Renal cortex interstitium (tissue), 11 donors: Measurements from ENCODE around the gene SNAPC2. TPM values are rescaled to one million over a fixed set of nuclear protein-coding genes. Genes with fewer than 3 reads are reported as not detected.
A peak's percentile ranks its signal among the peaks of the same experiment; 100 is the strongest.
"Not testable (repeated sequence)": the region's sequence is repeated elsewhere in the genome, so short reads cannot be mapped to it uniquely, and the experiment has no call there.

ENCODE experiments used
- DNase-seq, 11 donors: peaks; one replicate each; pipeline ENCODE4 v3.0.0-alpha.2; 2013; ENCODE audit warnings: low read depth in 9 of 11, low spot score in 4 of 11; ENCODE audit errors: extremely low read depth in 1 of 11
- polyA plus RNA-seq, 3 donors: library from polyadenylated mRNA; unstranded; fragments of 120-200 nt; gene quantifications; one replicate each; pipeline ENCODE4 v1.2.1, GENCODE V29; 2013; ENCODE audit not compliant: insufficient read length in 3 of 3

SNAPC2 gene
- polyA plus RNA-seq, 3 donors: 12.9 to 19.0 (median 18.8) TPM

DNA sequence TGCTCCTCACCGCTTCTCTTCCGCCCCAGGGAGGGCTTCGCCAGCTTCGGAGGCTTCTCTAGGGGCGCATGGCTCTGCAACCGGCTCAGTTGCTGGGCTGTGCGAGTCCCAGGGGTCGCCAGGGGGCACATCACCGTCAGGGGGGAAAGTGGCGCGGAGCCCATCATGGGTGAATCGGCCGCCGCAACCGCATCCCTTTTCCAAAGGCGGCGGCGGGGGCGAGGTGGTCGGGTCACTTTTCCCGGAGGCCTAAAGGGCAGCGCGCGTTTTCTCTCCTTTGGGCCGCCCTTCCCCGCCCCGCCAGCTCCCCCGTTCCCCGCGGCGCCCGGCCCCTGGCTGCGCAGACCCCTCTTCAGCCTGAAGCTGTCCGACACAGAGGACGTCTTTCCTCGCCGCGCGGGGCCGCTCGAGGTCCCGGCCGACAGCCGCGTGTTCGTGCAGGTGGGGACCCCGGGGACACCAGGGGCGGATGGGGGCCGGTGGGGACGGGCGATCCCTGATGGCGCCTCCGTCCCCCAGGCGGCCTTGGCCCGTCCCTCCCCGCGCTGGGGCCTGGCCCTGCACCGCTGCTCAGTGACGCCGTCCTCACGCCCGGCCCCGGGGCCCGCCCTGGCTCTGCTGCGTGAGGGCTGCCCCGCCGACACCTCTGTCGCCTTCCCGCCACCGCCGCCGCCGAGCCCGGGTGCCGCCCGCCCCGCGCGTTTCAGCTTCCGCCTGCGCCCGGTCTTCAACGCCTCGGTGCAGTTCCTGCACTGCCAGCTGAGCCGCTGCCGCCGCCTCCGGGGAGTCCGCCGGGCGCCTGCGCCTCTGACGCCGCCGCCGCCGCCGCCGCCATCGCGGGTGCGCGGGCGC, 3.8 kb upstream of the SNAPC2 start:
- DNase-seq: no peak

DNA sequence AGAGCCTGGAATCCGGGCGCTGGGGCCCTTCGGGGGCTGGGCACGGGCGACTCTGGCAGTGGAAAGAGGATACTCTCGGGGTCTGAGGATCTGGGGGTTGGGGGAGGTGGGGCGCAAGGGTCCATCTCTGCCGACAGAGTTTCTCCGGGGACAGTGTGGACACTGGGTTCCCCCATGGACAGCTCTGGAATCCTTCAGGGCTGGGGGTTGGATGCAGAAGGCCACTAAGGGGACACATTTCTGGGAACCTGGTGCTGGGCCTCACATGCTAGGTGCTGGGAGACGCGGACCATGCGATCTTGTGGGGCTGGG, 3.2 kb upstream of the SNAPC2 start:
- DNase-seq: no peak

DNA sequence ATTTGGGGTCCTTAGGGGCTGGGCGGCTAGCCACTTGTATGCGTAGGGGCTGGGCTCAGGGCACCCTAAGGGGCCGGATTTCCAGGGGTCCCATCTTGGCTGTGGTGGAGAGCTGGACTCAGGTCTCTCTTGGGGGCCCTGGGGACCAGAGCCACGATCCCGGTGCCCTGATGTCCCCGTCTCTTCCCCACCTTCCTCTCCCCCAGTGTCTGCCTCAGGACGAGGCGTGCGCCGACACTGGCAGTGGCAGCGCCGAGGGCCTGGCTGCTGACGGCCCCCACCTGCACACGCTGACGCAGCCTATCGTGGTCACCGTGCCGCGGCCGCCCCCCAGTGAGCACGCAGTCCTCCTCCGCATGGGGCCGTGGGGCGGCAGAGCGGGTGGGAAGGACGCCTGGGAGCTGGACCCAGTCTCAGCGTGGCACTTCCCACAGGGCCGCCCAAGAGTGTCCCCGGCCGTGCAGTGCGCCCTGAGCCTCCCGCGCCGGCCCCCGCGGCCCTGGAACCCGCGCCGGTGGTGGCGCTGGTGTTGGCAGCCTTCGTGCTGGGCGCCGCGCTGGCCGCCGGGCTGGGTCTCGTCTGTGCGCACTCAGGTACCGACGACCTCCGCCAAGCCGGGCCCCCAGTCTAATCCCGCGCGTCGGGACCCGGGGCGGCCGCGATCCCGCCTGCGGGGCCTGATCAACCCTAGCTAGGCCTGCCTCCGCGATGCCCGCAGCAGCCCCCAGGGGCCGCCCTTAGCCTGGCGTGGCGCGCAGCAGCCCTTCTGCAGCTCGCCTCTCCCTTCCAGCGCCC, 2.7 kb upstream of the SNAPC2 start:
- DNase-seq: no peak

DNA sequence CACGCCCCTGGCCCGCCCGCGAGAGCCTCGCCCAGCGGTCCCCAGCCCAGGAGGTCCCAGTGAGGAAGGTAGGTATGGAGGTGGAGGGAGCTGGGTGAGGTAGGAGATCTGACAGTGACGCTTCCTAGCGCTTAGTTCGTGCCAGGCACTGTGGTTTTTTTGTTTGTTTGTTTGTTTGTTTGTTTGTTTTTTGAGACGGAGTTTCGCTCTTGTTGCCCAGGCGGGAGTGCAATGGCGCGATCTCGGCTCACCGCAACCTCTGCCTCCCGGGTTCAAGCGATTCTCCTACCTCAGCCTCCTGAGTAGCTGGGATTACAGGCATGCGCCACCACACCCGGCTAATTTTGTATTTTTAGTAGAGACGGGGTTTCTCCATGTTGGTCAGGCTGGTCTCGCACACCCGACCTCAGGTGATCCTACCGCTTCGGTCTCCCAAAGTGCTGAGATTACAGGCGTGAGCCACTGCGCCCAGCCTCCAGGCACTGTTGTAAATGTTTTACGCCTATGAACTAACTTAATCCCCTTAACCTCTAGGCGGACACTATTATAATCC, 2.0 kb upstream of the SNAPC2 start:
- not testable (repeated sequence) for DNase-seq

DNA sequence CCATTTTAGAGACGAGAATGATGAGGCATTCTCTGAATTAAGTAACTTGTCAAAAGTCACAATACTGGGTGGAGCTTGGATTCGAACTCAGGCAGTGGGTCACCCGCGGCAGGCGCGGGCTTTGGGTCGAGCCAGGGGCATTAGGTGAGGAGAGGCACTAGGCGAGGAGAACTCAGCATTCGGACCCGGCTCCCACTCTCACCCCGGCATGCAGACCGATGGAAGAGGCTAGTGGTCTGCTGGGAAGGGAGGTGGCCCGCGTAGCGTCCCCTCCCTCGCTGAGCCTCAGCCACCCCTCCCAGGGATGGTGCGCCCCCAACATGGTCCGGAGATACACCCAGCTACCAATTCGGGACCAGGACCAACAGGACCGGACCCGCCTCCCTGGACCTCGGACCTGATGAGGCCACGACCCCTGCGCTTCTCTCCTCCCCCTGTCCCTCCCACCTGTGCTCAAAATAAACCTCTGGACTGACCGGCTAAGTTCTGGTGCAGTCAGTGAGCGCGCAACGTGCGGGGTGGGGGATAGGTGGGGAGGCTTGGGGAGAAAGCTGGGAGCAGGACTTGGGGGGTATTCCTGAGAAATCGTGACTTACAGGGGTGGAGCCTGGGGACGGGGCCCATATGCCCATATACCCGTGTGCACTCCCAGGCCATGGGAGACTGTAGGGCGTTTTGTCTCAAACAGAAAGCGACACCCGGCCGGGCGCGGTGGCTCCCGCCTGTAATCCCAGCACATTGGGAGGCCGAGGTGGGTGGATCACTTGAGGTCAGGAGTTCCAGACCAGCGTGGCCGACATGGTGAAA, 1.3 kb upstream of the SNAPC2 start:
- DNase-seq: no peak

DNA sequence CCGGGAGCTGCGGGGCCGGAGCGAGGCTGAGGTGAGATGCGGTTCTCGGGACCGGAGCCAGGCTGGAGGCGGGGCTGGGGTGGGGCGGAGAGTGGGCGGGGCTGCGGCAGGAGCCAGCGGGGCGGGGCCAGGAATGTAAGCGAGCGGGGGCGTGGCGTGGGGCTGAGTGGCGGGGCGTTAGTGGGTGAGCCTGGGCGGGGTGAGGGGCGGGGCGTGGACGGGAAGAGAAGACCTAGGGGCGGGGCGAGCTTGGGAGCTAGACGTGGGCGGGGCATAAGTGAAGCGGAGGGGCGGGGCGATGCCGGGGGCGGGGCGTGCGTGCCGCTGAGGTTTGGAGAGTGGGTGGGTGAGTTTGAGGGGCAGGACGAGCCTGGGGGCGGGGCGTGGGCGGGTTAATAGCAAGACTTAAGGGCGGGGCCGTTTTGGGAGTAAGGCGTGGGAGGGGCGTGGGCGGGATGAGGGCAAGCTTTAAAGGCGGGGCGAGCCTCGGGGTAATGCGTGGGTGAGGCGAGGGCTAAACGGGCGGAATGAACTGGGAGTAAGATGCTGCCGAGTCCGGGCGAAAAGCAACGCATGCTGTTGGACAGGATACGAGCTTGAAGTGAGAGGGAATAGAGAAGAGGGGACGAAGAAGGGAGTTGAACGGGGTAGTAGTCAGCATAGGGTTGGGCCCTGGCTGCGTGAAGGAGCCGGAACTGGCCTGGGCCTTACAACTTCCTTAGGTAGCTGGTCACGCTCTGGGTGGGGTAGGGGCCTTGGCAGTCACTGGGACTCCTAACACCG, 572 bp downstream of the SNAPC2 start:
- peak; percentile 74 to 96 (median 92) for DNase-seq

DNA sequence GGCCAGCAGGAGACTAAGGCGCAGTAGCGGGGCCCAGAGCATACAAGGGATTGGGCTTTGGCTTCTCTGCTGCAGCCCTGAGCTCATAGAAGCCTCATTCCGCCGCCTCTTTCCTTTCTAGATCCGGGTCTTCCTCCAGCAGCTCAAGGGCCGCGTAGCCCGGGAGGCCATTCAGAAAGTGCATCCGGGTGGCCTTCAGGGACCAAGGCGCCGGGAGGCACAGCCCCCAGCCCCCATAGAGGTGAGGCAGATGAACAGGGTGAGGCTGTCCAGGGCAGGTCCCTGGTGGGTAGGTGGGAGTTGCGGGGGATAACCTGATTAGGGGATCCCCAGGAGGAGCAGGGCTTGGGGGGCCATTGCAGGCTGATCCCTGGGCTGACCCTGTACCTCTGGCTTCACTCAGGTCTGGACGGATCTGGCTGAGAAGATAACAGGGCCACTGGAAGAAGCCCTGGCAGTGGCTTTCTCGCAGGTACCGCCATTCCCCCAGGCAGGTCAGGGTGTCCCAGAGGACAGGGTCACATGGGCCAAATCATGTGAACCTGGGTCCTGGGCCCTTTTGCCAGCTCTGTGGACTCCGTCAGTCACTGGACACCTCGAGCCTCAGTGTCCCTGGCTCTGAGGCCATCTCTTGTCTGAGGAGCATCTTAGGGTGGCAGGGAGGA, 1.3 kb downstream of the SNAPC2 start:
- no peak for DNase-seq

DNA sequence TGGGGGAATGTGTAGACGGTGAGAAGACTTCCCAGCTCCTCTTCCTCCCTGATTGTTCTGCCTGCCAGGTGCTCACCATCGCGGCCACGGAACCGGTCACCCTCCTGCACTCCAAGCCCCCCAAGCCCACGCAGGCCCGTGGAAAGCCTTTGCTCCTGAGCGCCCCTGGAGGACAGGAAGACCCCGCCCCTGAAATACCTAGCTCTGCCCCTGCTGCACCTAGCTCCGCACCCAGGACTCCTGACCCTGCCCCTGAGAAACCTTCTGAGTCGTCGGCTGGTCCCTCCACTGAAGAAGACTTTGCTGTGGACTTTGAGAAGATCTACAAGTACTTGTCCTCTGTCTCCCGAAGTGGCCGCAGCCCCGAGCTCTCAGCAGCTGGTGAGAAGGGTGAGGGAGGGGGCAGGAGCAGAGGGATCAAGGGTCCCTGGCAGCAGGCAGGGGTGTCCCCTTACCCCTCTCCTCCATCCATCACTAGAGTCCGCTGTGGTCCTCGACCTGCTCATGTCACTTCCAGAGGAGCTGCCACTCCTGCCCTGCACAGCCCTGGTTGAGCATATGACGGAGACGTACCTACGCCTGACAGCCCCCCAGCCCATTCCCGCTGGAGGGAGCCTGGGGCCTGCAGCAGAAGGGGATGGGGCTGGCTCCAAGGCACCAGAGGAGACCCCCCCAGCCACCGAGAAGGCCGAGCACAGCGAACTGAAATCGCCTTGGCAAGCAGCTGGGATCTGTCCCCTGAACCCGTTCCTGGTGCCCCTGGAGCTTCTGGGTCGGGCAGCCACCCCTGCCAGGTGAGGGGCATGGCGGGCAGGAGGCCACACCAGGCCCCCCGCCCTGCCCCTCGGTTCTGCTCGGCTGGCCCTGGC, 2.1 kb downstream of the SNAPC2 start:
- no peak for DNase-seq

DNA sequence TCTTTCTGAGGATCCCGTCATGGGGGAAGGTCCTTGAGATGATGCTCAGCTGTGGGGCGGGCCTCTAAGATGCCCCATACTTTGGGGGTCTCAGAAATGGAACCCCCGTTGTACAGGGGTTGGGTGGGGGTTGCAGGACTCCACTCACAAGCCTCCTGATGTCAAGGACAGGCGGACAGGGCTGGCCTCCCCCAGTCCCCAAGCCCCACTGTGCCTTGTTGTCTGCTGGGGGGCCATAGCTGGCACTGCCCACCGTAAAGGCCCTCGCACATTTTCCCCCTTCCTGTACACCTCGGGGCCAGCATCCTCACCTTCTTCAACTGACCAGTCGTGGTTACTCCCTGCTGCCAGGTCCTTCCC, 2.7 kb downstream of the SNAPC2 start:
- no peak for DNase-seq

DNA sequence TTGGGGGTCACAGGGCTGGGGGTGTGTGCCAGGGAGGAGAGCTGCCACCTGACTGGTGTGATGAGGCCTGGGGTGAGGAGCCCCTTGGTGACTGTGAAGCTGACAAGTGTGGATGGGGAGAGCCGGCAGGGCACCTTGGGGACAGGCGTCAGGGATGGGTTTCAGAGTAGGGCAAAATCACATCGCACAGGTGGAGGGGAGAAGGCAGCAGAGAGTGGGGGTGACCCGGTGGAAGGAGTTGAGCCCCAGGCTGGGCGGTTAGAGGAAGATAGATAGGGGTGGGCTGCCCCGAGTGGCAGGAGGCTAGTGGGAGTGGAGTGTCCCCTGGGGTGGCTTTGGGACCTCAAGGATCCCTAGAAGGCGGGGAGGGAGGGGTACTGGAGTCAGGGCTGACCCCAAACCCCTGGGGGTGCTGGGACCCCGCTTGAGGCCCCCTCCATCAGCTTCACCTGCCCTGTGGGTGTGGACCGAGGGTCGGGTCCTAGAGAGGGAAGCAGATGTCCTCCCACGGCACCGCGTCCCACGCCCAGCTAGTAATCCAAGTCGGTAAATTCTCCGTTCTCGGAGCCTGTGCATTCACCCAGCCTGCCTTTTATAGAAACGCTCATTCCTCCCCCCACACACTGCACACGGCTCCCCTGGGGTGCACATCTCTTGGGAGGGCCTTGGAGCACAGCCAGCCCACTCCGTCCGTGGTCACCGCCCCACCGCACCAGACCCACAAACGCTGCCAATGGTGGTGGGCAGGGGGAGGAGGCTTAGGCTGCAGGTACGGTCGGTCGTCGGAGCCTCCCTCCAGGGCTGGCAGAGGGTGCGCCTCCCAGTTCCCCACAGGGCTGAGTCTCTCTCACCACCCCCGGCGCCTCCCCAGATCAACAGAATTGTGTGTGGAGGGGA, 3.4 kb downstream of the SNAPC2 start:
- no peak for DNase-seq

DNA sequence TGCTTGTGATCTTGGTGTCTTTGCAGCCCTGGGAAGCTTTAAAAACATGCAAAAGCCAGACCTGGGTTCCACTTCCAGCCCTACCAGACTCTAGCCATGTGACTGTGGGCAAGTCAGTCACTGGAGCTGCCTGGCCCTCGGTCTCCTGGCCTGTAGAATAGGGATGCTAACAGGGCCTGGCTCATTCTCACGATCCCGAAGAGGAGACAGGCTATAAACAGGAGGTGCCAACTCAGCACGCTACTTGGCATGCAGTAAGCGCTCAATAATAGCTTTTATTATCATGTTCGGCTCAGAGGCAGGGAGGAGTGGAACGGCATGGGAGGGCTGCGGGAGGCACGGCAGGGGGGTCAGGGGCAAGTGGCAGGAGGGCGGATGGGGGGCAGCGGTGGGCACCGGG, 4.1 kb downstream of the SNAPC2 start:
- no peak for DNase-seq

DNA sequence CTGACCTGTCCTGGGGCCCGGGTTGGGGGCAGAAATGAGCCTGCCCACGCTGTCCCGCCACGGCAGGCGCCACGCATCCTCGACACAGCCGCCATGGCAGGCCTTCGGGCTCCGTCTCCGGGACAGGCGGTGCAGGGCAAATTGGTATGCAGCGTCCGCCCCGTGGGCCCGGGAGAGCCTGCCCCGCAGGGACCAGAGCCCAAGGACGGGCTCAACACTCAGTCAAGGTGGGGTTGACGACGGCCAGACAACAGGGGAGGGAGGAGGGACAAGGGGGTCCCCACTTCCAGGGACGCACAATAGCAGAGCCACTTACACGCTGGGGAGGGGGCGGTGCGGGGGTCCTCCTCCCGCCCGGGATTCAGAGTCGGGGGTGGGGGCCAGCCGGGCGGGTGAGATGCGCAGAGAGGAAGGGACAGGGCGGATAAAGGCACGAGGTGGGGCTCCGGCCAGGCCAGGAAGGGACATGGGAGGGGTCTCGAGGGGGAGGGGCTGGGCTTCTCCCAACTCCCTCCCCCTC, 4.6 kb downstream of the SNAPC2 start:
- DNase-seq: no peak

DNA sequence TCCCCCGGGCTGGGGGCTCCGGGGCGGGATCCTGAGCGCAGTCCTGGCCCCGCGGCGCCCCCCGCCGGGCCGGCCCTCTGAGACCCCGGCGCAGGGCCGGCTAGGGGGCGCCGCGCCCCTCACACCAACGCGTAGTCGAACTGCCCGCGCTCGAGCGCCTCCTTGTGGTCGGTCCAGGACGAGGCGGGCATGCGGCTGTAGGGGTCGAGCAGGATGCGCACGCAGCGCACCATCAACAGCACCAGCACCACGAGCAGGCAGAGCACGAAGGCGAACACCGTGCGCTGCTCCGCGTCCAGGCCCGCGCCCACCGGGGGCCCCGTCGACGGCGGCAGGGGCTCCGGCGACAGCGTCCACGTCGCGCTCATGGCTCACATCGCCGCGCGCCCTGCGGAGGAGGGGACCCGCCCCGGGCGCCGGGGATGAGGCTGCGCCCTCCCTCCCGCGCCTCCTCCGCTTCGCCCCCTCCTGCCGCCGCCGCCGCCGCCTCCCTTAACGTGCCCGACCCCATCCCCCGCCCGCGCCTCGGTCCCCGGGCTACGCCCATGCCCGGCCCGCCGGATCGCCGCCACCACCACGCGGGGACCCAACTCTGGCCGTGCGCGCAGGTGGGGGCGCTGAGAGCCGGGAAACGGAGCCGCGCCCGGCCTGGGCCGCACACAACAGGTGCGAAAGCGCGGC, 5.2 kb downstream of the SNAPC2 start:
- DNase-seq: peak in 6 of 11 donors; percentile 73 to 85 (median 81)

DNA sequence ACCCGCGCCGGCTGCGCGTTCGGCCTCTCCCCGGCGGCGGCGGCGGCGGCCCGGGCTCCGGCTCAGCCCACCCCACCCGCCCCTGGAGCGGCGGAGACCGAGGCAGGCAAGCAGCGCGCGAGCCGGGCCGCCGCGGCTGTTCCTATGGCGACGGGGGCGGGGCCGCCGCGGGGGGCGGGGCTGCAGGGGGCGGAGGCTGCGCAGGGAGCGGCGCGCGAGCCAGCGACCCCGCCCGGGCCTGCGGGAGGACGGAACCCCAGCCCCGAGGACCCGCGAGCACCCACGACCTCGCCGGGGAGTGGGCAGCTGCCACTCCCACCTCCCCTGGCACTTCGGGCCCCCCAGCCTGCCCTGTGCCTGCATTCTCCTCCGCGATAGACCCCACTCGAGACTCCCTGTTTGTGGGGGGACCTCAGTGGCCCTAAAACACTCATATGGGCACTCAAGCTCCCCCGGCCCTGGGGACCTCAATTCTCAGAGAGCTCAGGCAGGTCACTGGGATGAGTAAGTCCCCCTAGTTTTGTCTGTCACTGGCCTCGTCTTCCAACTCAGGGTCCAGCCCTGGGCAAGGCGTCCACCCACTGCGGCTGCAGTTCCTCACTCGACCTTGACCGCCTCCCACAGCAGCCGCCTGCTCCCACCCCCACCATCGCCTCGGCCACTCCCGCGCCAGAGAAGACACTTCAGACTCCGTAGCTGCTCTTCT, 6.0 kb downstream of the SNAPC2 start, which contains the start of gene CTXN1:
Gene CTXN1 (minus strand): TSS at position 115 of the 706 bp plus-strand sequence. CDS start 597 bp downstream, outside the sequence.
- peak in 1 of 11 donors; percentile 64 for DNase-seq
